Measurements from ENCODE around the gene MRPL39.

The MRPL39 gene

DNA sequence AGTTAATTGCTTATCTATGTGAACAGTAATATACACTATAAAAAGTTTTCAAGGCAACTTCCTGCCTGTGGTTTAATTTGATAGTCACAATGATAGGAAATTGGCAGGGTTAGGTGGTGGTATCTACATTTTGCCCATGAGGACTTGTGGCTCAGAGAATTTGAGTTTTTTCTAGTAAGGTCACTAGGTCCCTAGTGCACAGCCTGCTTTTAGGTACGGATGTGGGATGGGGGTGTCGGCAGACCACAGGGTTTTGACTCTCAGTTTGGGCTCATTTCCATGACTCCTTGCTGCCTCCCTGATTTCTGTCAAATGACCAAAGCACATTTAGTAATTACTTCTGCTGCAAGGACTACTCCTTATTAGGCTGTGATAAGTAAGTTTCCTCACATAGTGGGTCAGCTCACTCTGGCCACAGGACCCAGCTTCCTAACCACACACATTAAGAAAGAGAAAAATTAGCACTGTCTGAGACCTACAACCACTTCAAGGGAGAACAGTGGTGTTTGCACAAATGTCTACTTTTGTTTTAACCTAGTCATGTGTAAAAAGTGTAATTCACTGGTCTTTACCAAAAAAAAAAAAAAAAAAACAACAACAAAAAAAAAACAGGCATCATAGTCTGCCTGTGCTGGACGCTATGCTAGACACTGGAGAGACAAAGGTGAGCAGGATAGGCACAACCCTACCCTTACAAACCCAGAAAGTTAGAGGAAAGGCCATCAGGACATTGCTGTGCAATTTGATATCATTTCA lies 43.7 kb downstream of the MRPL39 start:
- no peak for FAIRE-seq
- no peak for DNase-seq (ENCODE audit: insufficient read length, low spot score)
- TF ChIP-seq, protein P1, sequence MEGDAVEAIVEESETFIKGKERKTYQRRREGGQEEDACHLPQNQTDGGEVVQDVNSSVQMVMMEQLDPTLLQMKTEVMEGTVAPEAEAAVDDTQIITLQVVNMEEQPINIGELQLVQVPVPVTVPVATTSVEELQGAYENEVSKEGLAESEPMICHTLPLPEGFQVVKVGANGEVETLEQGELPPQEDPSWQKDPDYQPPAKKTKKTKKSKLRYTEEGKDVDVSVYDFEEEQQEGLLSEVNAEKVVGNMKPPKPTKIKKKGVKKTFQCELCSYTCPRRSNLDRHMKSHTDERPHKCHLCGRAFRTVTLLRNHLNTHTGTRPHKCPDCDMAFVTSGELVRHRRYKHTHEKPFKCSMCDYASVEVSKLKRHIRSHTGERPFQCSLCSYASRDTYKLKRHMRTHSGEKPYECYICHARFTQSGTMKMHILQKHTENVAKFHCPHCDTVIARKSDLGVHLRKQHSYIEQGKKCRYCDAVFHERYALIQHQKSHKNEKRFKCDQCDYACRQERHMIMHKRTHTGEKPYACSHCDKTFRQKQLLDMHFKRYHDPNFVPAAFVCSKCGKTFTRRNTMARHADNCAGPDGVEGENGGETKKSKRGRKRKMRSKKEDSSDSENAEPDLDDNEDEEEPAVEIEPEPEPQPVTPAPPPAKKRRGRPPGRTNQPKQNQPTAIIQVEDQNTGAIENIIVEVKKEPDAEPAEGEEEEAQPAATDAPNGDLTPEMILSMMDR (IDR thresholded peaks at IDR 0.05; ENCODE audit: insufficient read depth, missing control alignments), result no peak

DNA sequence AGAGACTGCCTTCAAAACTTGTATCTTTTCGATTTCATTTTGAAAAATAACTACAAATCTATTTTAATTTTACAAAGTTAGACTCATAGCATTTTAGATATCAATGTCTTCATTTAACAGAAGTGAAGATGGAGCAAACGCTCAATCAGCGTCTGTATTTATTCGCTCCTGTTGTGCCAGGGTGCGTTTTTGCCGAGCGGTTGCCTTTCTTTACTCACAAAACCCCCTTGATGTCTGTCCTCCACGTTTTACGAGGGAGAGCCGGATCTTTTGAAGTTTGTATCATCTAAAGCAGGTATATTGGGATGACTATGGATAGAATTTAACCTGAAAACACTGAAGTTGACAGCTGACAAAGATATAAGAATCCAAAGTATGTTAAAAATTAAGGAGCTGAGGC lies 44.6 kb downstream of the MRPL39 start:
- no peak for DNase-seq (ENCODE audit: insufficient read length, low spot score)
- no peak for FAIRE-seq
- TF ChIP-seq, protein P1 (IDR thresholded peaks at IDR 0.05; ENCODE audit: insufficient read depth, missing control alignments), result no peak

DNA sequence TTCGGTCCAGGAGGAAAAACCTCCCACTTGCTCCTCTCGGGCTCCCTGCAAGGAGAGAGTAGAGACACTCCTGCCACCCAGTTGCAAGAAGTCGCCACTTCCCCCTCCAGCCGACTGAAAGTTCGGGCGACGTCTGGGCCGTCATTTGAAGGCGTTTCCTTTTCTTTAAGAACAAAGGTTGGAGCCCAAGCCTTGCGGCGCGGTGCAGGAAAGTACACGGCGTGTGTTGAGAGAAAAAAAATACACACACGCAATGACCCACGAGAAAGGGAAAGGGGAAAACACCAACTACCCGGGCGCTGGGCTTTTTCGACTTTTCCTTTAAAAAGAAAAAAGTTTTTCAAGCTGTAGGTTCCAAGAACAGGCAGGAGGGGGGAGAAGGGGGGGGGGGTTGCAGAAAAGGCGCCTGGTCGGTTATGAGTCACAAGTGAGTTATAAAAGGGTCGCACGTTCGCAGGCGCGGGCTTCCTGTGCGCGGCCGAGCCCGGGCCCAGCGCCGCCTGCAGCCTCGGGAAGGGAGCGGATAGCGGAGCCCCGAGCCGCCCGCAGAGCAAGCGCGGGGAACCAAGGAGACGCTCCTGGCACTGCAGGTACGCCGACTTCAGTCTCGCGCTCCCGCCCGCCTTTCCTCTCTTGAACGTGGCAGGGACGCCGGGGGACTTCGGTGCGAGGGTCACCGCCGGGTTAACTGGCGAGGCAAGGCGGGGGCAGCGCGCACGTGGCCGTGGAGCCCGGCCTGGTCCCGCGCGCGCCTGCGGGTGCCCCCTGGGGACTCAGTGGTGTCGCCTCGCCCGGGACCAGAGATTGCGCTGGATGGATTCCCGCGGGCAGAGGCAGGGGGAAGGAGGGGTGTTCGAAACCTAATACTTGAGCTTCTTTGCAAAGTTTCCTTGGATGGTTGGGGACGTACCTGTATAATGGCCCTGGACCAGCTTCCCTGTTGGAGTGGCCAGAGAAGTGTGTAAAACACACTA lies 45.3 kb downstream of the MRPL39 start:
- no peak for FAIRE-seq
- TF ChIP-seq, protein P1 (IDR thresholded peaks at IDR 0.05; ENCODE audit: insufficient read depth, missing control alignments), result no peak
- no peak for DNase-seq (ENCODE audit: insufficient read length, low spot score)

DNA sequence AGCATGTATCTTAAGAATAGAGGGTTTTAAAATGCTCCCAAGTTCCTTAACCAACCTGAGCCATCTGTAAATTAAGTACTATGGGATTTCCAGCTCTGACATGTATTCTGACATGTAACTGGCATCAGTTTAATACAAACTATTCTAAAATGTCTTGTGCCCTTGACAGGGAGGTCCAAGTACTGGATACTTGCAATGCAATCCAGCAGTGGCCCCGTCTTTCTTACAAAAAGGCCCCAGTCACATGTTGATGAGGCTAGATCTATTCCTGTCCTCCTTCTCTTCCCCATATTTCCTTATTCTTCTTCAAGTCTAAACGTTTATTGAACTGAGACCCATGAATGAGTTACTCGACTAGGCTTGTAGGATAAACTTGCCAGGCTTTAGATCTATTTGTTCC lies 46.4 kb downstream of the MRPL39 start:
- DNase-seq (ENCODE audit: insufficient read length, low spot score), result no peak
- FAIRE-seq, result no peak
- TF ChIP-seq, protein P1 (IDR thresholded peaks at IDR 0.05; ENCODE audit: insufficient read depth, missing control alignments), result no peak

DNA sequence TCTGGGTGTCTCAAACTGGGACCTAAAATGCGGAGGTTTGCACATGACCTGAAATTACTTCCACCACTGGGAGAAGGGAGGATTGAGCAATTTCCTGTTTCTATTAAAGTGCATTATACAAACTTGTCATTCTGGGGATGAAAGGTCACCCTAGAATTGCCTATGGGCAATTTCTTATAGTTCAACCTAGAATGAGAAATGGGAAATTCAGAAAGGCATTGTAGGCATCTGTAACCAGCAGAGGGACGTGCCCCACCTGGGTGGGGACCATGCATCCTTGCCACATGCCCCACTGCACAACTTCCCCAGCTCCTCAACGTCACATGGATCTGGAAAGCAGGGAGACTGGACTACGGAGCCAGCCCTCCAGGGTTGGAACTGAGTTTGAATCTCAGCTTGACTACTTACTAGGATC lies 47.0 kb downstream of the MRPL39 start:
- no peak for DNase-seq (ENCODE audit: insufficient read length, low spot score)
- no peak for FAIRE-seq
- TF ChIP-seq, protein P1 (IDR thresholded peaks at IDR 0.05; ENCODE audit: insufficient read depth, missing control alignments), result no peak

DNA sequence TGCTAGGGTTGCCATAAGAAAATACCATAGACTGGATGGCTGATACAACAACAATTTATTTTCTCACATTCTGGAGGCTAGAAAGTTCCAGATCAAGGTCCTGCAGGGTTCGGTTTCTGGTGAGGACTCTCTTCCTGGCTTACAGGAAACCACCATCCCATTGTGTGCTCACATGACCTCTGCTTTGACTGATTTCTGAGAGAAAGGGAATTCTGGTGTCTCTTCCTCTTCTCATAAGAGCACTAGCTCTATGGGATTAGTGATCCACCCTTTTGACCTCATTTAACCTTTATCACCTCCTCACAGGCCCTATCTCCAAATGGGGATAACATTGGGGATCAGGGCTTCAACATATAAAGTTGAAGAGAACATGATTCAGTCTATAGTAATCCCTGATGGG lies 47.5 kb downstream of the MRPL39 start:
- FAIRE-seq (no peak), DNase-seq (ENCODE audit: insufficient read length, low spot score) (no peak)
- TF ChIP-seq, protein P1 (IDR thresholded peaks at IDR 0.05; ENCODE audit: insufficient read depth, missing control alignments), result no peak
